HG02852 (cell line): ENCODE data around the gene VPS54.
"Not testable (repeated sequence)": the region's sequence is repeated elsewhere in the genome, so short reads cannot be mapped to it uniquely, and the experiment has no call there.

ENCODE experiments used
- ATAC-seq: cut with Tn5 transposase; IDR thresholded peaks from one replicate; pipeline ENCODE4 v1.9.1; 2021; ENCODE audit warnings: mild to moderate bottlenecking, moderate library complexity; ENCODE audit not compliant: unreplicated experiment

The VPS54 gene

DNA sequence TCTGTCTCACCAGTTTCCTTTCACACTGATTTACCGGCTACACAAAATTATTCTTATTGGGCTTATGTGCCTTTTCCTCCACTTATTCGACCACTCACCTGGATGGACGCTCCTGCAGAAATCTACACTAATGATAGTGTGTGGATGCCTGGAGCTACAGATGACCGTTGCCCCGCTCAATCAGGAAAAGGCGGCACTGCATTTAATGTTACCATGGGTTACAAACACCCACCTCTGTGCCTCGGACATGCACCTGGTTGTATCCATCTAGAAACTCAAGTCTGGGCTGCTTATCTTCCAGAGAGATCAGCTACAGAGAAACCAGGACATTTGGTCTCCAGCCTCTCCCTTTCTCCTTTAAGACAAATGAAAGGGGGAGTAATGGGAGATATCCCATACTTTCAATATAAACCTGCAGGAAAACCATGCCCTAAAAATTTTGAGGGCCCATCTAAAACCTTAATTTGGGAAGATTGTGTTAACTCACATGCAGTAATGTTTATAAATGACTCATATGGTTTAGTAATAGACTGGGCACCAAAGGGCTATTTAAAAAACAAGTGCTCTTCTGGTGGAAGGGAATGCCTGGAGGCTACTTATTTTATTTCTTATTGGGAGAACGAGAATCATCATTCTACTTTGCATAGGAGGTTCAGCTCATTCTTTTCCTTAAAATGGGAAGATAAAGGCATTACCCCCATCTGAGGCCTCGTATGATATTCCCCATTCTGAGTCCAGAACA is 24.7 kb downstream of the VPS54 start:
- ATAC-seq = not testable (repeated sequence)

DNA sequence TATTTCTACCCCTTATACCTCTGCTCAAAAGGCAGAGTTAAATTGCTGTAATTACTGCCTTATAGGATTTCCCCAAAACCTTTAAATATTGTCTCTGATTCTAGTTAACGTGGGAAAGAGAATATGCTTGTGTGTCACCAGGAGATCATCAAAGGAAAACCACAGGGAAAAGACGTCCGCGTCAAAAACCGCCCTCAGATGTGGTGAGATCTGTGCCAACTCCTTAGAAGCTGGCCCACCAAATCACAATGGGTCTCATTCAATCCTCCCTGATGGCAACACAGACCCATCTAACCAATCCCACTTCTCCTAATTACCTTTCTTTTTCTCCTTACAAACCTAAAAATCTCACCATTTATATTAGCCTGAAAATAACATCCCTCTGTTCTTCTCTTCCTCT is 25.4 kb downstream of the VPS54 start:
- no peak for ATAC-seq

DNA sequence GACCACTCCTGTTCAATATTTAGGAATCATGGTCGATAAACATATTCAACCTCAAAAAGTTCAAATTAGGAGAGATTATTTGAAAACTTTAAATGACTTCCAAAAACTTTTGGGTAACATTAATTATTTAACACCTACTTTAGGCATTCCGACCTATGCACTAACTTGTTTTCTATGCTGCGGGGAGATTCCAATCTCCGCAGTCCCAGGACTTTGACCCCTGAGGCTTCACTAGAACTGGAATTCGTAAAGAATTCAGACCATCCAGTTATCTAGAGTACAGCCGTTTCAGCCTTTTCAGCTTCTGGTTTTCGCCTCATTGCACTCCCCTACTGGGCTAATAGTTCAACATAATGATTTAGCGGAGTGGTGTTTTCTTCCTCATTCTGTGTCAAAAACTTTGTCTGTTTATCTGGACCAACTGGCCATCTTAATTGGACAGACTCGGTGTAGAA is 26.1 kb downstream of the VPS54 start:
- not testable (repeated sequence) for ATAC-seq

DNA sequence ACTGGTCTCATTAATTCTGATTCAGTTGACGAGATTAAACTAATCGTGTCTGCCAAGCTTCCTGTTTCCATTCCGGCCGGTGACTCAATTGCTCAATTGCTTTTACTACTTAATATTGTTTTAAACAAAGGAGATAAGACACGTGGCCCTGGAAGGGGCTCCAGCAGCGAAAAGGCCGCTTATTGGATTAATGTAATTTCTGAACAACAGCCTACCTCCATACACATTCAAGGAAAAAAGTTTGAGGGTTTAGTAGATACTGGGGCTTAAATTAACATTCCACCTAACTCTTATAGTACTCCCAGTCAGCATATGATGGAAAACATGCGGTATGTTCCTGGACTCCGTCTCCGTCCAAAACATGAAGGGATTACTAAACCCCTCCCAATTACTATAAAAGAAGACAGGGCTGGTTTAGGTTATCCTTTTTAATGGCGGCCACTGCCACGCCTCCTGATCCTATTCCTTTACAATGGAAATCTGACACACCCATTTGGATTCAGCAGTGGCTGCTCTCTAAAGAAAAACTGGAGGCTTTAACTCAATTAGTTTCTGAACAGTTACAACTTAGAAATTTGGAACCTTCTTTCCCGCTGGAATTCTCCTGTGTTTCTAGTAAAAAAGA is 27.1 kb downstream of the VPS54 start:
- no peak for ATAC-seq

DNA sequence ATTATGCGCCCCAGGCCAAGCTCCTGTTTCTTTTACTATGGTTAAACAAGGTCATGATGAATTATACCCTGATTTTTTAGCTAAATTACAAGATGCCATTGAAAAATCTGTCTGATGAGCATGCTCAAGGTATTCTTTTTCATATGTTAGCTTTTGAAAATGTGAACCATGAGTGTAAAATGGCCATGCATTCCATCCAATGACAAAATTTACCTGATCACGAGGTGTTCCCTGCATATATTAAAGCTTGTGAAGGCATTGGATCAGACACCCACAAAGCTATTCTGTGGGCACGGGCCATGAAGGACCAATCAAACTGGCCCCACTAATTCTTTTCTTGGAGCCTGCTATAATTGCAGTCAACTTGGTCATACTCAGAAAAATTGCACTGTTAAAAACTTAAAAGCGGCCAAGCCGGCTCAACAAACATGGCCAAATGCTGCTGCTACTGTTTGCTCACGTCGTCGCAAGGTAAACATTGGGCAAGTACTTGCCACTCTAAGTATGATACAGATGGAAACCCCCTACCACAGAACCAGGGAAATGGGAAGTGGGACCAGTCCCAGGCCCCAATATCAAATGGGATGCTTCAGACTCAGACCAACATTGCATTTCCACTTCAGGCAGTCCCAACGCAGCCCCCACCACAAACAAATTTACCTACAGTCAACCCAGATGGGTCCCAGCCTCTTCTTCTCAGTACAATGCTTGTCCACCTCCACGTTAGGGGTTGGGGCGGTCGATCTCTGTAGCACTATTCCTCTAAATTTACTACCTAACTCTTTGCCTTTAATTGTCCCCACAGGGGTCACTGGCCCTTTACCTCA is 27.8 kb downstream of the VPS54 start:
- ATAC-seq = not testable (repeated sequence)

DNA sequence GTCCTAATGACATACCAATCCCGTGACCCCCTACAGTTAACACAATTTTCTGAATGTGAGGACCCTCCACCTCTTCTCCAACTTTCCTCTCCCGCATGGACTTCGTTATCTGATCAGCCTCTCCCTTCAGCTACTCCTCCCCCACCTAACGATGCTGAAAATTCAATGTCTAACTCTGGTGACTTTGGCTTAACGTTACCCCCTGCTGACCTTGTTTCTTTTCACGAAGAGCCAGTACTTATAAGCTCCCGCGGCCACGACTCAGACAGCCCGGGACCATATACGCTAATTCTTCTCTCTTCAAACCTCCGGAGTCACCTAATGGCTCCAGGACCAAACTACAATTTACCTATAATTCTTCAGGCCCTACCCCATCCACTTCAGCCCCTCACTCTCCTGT is 29.2 kb downstream of the VPS54 start:
- ATAC-seq = no peak

DNA sequence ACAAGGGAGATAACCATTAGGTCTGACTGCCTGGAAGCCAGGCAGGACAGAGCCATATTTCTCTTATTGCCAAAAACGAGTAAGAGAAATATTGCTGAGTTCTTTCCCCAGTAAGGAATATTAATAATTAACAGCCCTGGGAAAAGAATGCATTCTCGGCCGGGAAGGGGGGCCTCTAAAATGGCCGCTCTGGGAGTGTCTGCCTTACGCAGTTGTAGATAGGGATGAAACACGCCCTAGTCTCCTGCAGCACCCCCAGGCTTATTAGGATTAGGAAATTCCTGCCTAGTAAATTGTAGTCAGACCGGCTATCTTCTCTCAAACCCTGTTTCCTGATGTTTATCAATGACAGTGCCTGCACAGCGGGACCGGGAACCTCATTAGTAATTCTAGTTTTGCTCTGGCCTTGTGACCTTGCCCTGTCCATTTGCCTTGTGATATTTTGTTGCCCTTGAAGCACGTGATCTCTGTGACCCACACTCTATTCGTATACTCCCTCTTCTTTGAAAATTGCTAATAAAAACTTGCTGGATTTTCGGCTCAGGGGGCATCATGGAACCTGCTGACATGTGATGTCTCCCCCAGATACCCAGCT is 30.3 kb downstream of the VPS54 start:
- ATAC-seq = not testable (repeated sequence)

DNA sequence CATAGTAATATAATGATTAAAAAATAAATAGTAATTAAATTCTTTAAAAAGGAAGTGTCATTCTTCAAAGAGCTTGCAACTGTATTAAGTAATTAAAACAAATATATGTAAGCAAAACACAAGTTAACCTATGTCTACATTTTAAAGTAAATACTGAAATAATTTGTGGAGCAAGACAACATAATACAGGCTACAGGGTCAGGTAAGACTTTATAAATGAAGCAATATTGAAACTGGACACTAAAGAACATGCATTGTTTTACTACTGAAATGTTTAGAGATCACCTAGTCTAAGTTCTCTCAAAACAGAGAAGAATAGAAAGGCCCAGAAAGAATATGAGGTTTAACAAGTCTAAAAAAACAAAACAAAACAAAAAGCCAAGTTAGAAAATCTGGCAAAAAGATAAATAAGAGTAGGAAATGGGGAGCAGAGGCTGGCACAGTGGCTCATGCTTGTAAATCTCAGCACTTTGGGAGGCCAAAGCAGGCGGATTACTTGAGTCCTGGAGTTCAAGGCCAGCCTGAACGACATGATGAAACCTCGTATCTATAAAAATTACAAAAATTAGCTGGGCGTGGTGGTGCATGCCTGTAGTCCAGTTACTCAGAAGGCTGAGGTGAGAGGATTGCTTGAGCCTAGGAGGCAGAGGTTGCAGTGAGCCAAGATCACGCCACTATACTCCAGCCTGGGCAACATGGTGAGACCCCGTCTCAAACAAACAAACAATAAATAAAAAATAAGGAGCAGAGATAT is 34.4 kb downstream of the VPS54 start:
- no peak for ATAC-seq

DNA sequence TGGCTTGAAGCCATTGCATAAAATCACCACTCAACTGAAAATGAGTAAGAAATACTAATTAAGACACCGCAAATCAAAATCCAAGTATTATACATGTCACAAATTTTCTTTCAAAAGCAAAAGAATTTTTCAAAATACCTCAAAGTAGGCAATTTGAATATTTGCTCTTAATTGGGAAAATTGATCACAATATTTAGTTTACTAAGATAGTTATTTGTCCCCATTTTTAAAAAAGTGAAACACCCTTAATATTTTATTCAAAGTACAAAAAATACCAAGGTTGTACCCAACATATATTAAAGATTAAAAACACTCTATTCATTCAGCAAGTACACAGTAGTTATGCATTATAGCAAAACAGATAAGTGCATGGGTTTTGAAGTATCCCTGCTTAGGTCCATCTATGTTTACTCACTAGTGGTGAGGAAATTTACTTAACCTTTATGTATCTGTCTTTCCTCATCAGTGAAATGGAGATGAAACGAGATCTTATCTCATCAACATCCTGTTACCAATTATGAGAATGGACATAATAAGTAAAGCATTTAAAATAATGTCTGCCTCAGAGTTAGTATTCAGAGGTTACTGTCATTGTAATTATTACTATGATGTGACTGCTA is 35.1 kb downstream of the VPS54 start:
- ATAC-seq = no peak

DNA sequence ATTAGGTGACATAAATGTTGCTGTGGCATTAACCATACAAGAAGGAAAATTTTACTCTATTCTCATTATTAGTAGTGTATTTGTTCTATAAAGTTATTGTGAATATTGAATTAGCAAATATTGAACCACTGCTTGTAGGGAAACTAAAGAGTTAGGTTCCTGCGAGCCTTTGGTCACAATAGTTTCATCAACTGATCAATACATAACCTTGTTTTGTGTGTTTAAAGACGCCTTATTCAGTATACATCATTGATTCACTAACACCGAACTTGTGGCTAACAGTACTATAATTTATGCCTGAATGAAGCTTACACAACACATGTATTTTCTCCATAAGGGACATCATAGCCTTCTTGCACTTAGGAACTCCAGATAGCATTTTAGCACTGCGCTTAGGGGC is 36.9 kb downstream of the VPS54 start:
- ATAC-seq = no peak

DNA sequence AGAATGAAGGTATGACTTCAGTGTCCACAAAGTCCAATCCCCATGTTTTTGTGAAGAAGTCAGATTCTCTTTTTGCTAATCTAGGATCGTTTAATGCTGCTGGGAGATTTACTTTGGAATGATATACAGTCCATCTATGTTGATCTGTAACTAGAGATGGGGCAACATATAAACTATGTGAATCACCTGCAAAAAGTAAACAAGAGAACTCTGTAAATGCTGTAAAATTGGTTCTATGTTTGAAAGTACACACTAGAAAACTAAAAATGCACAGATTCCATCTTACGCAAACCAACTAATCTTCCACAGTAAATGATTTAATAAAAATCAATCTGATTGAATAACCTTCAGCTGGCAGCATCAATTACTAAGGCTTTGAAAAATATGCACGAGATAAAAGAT is 37.5 kb downstream of the VPS54 start:
- no peak for ATAC-seq

DNA sequence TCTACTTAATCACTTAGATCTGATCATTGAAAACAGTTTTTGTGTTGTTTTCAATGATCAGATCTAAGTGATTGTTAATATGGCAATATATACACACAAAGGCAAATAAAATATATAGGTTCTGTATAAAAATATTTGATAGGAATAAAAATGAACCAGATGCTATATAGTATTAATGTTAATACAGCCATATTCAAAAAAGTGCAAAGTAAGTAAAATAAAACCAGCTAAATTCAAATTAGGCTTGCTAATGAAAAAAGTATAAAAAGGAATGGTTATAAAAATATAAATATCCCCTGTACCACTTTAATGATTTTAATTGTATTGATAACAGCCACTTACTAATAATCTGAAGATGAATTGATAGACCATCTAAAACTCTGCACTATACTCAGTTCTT is 38.4 kb downstream of the VPS54 start:
- ATAC-seq = no peak

DNA sequence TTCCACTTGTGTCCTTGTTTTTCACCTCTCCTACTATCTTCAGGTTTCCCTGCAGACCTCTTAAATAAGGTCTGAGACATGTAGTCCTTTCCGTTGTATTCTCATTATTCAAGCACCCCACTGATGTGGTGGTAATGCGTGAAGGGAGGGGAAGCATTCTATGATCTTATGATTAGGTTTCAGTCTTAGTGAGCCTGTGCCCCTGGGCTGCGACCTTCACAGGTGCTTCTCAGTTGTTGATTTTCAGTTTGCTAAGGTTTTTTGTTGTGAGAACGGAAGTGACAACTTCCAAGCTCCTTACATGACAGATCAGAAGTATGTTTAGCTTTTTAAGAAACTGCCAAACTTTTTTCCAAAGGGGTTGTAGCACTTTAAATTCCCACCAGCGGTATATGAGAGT is 41.3 kb downstream of the VPS54 start:
- peak; percentile 97 for ATAC-seq

DNA sequence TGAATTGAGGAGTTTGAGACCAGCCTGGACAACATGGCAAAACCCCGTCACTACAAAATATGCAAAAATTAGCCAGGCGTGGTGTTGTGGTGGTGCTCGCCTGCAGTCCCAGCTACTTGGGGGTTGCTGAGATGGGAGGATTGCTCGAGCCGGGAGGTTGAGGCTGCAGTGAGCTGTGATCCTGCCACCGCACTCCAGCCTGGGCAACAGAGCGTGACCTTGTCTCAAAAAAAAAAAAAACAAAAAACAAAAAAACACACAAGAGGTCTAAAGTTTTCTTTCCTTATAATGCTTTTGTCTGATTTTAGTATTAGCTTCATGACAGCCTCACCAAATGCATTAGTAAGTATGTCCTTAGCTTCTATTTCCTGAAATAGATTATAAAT is 43.1 kb downstream of the VPS54 start:
- ATAC-seq = no peak

DNA sequence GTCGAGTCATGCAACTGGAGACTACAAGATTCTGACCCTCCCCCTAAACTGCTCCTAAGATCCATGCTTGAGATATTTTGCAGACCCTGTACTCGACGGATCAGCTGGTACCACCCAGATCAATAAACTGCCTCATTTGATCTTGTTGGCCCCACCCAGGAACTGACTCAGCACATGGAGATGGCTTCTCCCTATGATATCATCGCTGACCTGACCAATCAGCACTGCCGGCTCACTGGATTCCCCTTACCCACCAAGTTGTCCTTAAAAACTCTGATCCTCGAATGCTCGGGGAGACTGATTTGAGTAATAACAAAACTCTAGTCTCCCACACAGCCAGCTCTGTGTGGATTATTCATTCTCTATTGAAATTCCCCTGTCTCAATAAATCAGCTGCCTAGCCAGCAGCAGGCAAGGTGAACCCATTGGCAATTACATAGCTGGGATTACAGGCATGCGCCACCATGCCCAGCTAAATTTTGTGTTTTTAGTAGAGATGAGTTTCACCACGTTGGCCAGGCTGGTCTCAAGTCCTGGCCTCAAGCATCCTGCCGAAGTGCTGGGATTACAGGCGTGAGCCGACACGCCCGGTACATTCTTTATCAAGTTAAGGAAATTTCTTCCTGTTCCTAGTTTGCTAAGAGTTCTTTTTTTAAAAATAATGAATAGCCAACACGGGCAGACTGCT is 43.6 kb downstream of the VPS54 start:
- no peak for ATAC-seq

DNA sequence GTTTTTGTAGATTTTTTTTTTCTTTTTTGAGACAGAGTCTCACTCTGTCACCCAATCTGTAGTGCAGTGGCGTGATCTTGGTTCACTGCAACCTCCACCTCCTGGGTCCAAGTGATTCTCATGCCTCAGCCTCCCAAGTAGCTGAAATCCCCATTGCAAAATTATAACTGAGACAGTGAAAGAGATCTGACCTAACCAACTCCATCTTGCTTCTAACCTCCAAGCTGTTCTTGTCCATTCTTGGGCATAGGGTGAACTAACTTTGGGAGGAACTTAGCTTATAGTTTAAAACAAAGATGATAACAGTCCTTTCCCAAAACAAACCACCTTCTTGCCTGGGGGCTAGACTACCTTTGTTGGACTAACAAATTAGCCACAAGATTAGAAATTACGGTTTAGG is 44.2 kb downstream of the VPS54 start:
- not testable (repeated sequence) for ATAC-seq

DNA sequence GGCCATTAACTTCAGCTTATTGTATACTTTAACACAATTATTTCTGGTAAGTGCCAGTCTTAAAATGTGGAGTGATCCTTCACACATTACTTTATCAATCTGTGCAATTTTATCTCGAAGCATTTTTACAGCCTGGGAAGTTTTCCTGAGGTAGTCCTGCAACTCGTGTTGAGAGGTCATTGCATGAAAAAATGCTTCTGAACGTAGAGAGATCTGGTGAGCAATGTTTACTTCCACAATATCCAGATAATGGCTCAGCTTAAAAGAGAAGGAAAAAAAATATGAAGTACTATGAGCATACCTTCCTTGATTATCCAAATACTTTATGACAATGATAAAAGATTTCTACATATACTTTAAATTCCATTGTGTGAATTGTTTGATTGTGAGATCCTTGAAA is 57.0 kb downstream of the VPS54 start:
- no peak for ATAC-seq

DNA sequence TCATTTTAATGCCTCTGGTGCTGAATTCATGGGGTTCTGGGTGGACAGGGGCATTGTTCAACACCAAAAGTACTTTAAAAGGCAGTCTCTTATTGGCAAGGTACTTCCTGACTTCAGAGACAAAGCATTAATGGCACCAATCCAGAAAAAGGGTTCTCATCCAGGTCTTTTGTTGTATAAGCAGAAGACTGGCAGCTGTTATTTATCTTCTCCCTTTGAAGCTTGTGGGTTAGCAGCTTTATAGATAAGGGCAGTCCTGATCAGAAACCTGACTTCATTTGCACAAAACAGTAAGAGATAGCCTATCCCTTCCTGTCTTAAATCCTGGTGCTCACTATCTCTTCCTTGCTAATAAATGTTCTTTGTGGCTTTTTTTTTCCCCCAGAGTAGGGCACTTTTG is 68.8 kb downstream of the VPS54 start:
- no peak for ATAC-seq

DNA sequence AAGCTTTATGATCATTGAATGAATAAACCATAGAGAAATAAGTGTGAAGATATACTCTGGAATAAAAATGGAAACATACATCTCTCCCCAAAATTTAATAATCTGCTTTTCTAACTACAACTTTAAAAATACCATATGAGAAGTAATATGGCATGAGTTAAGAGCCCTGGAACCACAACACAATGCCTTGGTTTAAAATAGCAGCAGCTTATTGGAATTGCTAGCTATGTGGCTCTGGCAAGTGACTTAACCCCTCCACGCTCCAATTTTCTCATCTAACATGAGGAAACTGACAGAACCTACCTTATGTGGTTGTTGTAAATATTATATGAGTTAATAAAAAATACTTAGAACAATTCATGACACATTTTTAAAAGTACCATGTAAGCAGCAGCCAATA is 76.4 kb downstream of the VPS54 start:
- ATAC-seq = no peak

DNA sequence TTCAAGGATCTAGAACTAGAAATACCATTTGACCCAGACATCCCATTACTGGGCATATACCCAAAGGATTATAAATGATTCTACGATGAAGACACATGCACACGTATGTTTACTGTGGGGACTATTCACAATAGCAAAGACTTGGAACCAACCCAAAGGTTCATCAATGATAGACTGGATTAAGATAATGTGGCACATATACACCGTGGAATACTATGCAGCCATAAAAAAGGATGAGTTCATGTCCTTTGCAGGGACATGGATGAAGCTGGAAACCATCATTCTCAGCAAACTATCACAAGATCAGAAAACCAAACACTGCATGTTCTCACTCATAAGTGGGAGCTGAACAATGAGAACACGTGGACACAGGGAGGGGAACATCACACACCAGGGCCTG is 87.1 kb downstream of the VPS54 start:
- ATAC-seq = not testable (repeated sequence)
